IMR-90 (cell line): Measurements from ENCODE around the gene FOXM1. TPM values are rescaled to one million over a fixed set of nuclear protein-coding genes. Genes with fewer than 3 reads are reported as not detected.

Experiments used
- ATAC-seq: fragments of 200-7000 bp; cut with Tn5 transposase; 2 replicates; pipeline ENCODE4 v1.9.1; 2020; ENCODE audit warnings: low read depth, mild to moderate bottlenecking, moderate library complexity
- BruUV-seq: library from RNA; stranded (reverse); fragments of 400-500 nt; replicated peaks from 2 replicates; lab custom pipeline; 2021; lab: Mats Ljungman, UMichigan
- CTCF ChIA-PET: fragments of 300-600 bp; formaldehyde crosslinking; extraction: SDS; loops from one replicate; lab custom pipeline; 2021; ENCODE audit warnings: antibody characterized with exemption; lab: Yijun Ruan, JAX
- POLR2A ChIA-PET: fragments of 300-600 bp; sonication (Branson Sonifier 250); formaldehyde crosslinking; loops from one replicate; lab custom pipeline; 2022; ENCODE audit warnings: antibody characterized with exemption; ENCODE audit not compliant: unreplicated experiment; lab: Charles Lee
- DNase-seq: peaks from one replicate; pipeline ENCODE4 v3.0.0; 2013
- H2AFZ ChIP-seq: replicated peaks from 2 replicates; pipeline ENCODE3; 2013; ENCODE audit warnings: low read length, mild to moderate bottlenecking; ENCODE audit not compliant: poor library complexity
- H2AK5ac ChIP-seq: 2 replicates; pipeline ENCODE4 v1.6.1; 2013; ENCODE audit warnings: low read depth, low read length, inconsistent platforms
- H2AK9ac ChIP-seq: replicated peaks from 2 replicates; pipeline ENCODE3; 2013; ENCODE audit warnings: mild to moderate bottlenecking, low read depth, low read length, moderate library complexity; ENCODE audit not compliant: poor library complexity
- H2BK120ac ChIP-seq: 2 replicates; pipeline ENCODE4 v1.6.1; 2013; ENCODE audit warnings: low read depth, low read length, inconsistent platforms
- H2BK15ac ChIP-seq: 3 replicates; pipeline ENCODE4 v1.6.1; 2013; ENCODE audit warnings: low read depth, low read length, inconsistent platforms
- H2BK20ac ChIP-seq: 2 replicates; pipeline ENCODE4 v1.6.1; 2013; ENCODE audit warnings: low read depth, mild to moderate bottlenecking, inconsistent platforms, low read length, moderate library complexity
- H2BK5ac ChIP-seq: 2 replicates; pipeline ENCODE4 v1.6.1; 2013; ENCODE audit warnings: mild to moderate bottlenecking, low read depth, low read length, inconsistent platforms; ENCODE audit not compliant: poor library complexity, severe bottlenecking
- H3K14ac ChIP-seq: replicated peaks from 2 replicates; pipeline ENCODE4 v1.6.1; 2013; ENCODE audit warnings: low read depth, low read length, inconsistent platforms
- H3K18ac ChIP-seq: 2 replicates; pipeline ENCODE4 v1.6.1; 2013; ENCODE audit warnings: low read depth, low read length, control low read depth
- H3K23ac ChIP-seq: 2 replicates; pipeline ENCODE4 v1.6.1; 2013; ENCODE audit warnings: low read depth, low read length, inconsistent platforms
- H3K27ac ChIP-seq: 2 replicates; pipeline ENCODE4 v1.5.1; 2013; ENCODE audit warnings: mild to moderate bottlenecking, control low read depth, low read length; ENCODE audit not compliant: insufficient read depth
- H3K27me3 ChIP-seq: 2 replicates; pipeline ENCODE4 v1.6.1; 2013; ENCODE audit warnings: low read length; ENCODE audit not compliant: control insufficient read depth, insufficient read depth
- H3K36me3 ChIP-seq: 2 replicates; pipeline ENCODE4 v1.6.1; 2013; ENCODE audit warnings: low read length, mixed read lengths; ENCODE audit not compliant: control insufficient read depth, insufficient read depth
- H3K4ac ChIP-seq: 2 replicates; pipeline ENCODE4 v1.6.1; 2013; ENCODE audit warnings: low read depth, low read length, inconsistent platforms
- H3K4me1 ChIP-seq: 2 replicates; pipeline ENCODE4 v1.6.1; 2013; ENCODE audit warnings: low read length, mixed read lengths; ENCODE audit not compliant: control insufficient read depth, insufficient read depth
- H3K4me2 ChIP-seq: 2 replicates; pipeline ENCODE4 v1.6.1; 2013; ENCODE audit warnings: low read depth, mild to moderate bottlenecking, control low read depth, low read length, moderate library complexity
- H3K4me3 ChIP-seq: 2 replicates; pipeline ENCODE4 v1.5.1; 2013; ENCODE audit warnings: low read depth, mild to moderate bottlenecking, control low read depth, low read length, moderate library complexity; ENCODE audit not compliant: insufficient read depth
- H3K56ac ChIP-seq: 2 replicates; pipeline ENCODE4 v1.6.1; 2013; ENCODE audit warnings: low read length, inconsistent platforms; ENCODE audit not compliant: insufficient read depth; ENCODE audit errors: extremely low read depth
- H3K79me1 ChIP-seq, 2 experiments: 2 replicates each; pipeline ENCODE4 v1.6.1; 2013; ENCODE audit warnings: low read length in 2 of 2, inconsistent platforms in 1 of 2, low read depth in 1 of 2
- H3K9ac ChIP-seq: 2 replicates; pipeline ENCODE4 v1.6.1; 2013; ENCODE audit warnings: low read depth, low read length, control low read depth
- H3K9me1 ChIP-seq: 2 replicates; pipeline ENCODE4 v1.6.1; 2013; ENCODE audit warnings: low read length, inconsistent platforms; ENCODE audit not compliant: insufficient read depth
- H3K9me3 ChIP-seq: 2 replicates; pipeline ENCODE4 v1.6.1; 2013; ENCODE audit warnings: low read length; ENCODE audit not compliant: control insufficient read depth, insufficient read depth
- H4K20me1 ChIP-seq: 2 replicates; pipeline ENCODE4 v1.6.1; 2013; ENCODE audit warnings: low read length, inconsistent platforms; ENCODE audit not compliant: insufficient read depth
- H4K5ac ChIP-seq: 2 replicates; pipeline ENCODE4 v1.6.1; 2013; ENCODE audit warnings: mild to moderate bottlenecking, low read depth, low read length, control low read depth
- H4K8ac ChIP-seq, 2 experiments: 2 replicates each; pipeline ENCODE4 v1.6.1; 2013; ENCODE audit warnings: low read depth in 2 of 2, low read length in 2 of 2, control low read depth in 1 of 2, inconsistent platforms in 1 of 2
- H4K91ac ChIP-seq: 2 replicates; pipeline ENCODE4 v1.6.1; 2013; ENCODE audit warnings: low read depth, low read length, inconsistent platforms; ENCODE audit not compliant: insufficient read depth
- CEBPB ChIP-seq: IDR thresholded peaks from 2 replicates; pipeline ENCODE4 v1.6.1; 2012; ENCODE audit warnings: low read depth, low read length, improper control_type of control experiment
- CHD1 ChIP-seq: IDR thresholded peaks from 2 replicates; pipeline ENCODE4 v1.6.1; 2012; ENCODE audit warnings: low read depth, low read length, improper control_type of control experiment
- FOS ChIP-seq: fragments of 150-350 bp; IDR thresholded peaks from 2 replicates; pipeline ENCODE4 v1.6.1; 2016; ENCODE audit warnings: low read depth, low read length
- MAZ ChIP-seq: IDR thresholded peaks from 2 replicates; pipeline ENCODE4 v1.6.1; 2012; ENCODE audit warnings: low read depth, mild to moderate bottlenecking, low read length, improper control_type of control experiment, moderate library complexity, borderline replicate concordance
- MXI1 ChIP-seq: IDR thresholded peaks from 2 replicates; pipeline ENCODE4 v1.6.1; 2012; ENCODE audit warnings: low read depth, mild to moderate bottlenecking, low read length, moderate library complexity, borderline replicate concordance
- NFE2L2 ChIP-seq: fragments of 150-350 bp; IDR thresholded peaks from 2 replicates; pipeline ENCODE4 v1.6.1; 2016; ENCODE audit warnings: low read depth, mild to moderate bottlenecking, low read length
- POLR2A ChIP-seq: IDR thresholded peaks from 2 replicates; pipeline ENCODE4 v1.6.1; 2012; ENCODE audit warnings: mild to moderate bottlenecking, low read depth, low read length
- RAD21 ChIP-seq: IDR thresholded peaks from 2 replicates; pipeline ENCODE4 v1.6.1; 2012; ENCODE audit warnings: low read length, improper control_type of control experiment
- RCOR1 ChIP-seq: IDR thresholded peaks from 2 replicates; pipeline ENCODE4 v1.6.1; 2012; ENCODE audit warnings: mild to moderate bottlenecking, low read length, improper control_type of control experiment; ENCODE audit not compliant: insufficient replicate concordance
- RFX5 ChIP-seq: IDR thresholded peaks from 2 replicates; pipeline ENCODE4 v1.8.0; 2012; ENCODE audit warnings: low read depth, mild to moderate bottlenecking, low read length, moderate library complexity
- SMC3 ChIP-seq: fragments of 150-350 bp; IDR thresholded peaks from 2 replicates; pipeline ENCODE4 v1.6.1; 2016; ENCODE audit warnings: low read depth, mild to moderate bottlenecking, antibody characterized with exemption, low read length, moderate library complexity
- WGBS, 2 experiments: methylation state at CpG; one replicate each; pipeline versions ENCODE4 v1.1.5 to v1.1.7; 2013; ENCODE audit warnings: missing lambda C conversion rate in 2 of 2; ENCODE audit not compliant: insufficient read length in 1 of 2; ENCODE audit errors: extremely low coverage in 2 of 2; 5-methylcytosine and 5-hydroxymethylcytosine counted together
- dilution Hi-C: fragments of 300-500 bp; cut with HindIII; formaldehyde crosslinking; loops from one replicate; pipeline ENCODE4 v1.14.3; 2018; ENCODE audit warnings: low sequenced_read_pairs; ENCODE audit not compliant: unreplicated experiment
- in situ Hi-C: fragments of 300-500 bp; cut with MboI; formaldehyde crosslinking; loops from 3 replicates; pipeline ENCODE4 v1.14.3; 2019; ENCODE audit warnings: low sequenced_read_pairs, inconsistent platforms, mixed read lengths
- intact Hi-C: fragments of 100-400 bp; cut with micrococcal nuclease; formaldehyde crosslinking; loops from 2 replicates; pipeline ENCODE4 v1.10.0; 2022
- polyA plus RNA-seq, 3 experiments: library from polyadenylated mRNA; depleted of rRNA; stranded (reverse); fragments of >200 nt; gene quantifications; 2 replicates each; pipeline ENCODE4 v1.2.3, GENCODE V29; 2012; ENCODE audit warnings: low replicate concordance in 1 of 3
- total RNA-seq: library from RNA; depleted of rRNA; stranded (reverse); fragments of >200 nt; gene quantifications from 2 replicates; pipeline ENCODE4 v1.2.3, GENCODE V29; 2012
- TF ChIP-seq, protein P1 (sequence below): fragments of 150-350 bp; IDR thresholded peaks from 2 replicates; pipeline ENCODE4 v1.6.1; 2017; ENCODE audit warnings: mild to moderate bottlenecking, antibody characterized with exemption, low read length, low read depth
- TF ChIP-seq, protein P2 (sequence below): conservative IDR thresholded peaks from 2 replicates; pipeline ENCODE4 v1.5.1; 2012; ENCODE audit warnings: mild to moderate bottlenecking, low read depth, low read length, improper control_type of control experiment

FOXM1 gene
- total and polyA plus RNA-seq, 2 of the 4 experiments (the other 2 are of a cell fraction) = 14.9 to 29.3 TPM

DNA sequence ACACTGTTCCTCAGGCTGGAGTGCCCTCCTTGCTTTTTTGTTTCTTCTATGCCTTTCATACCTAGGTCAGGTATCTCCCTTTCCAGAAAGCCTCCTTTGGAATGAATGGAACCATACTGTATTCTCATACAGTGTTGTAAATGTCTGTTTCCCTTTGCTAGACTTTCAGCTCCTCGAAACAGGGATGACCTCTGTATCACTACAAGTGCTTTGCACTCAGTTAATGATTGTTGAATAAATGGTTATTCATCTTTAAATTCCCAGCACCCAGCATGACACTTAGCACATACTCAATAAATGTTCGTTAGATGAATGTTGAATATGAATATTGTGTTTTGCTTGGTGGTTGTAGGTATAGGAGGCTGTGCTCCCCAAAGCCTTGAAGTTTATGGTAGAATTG is 7.8 kb upstream of the FOXM1 start:
- H2AK9ac ChIP-seq = no peak overlapping the region
- no peak overlapping the region for H2AFZ ChIP-seq
- no peak overlapping the region for H2BK5ac ChIP-seq
- no peak overlapping the region for H3K14ac ChIP-seq
- TF ChIP-seq RFX5 (no peak), MXI1 (no peak), SMC3 (no peak), POLR2A (no peak), RCOR1 (no peak), CEBPB (no peak), CHD1 (no peak), FOS (no peak), RAD21 (no peak), MAZ (no peak), NFE2L2 (no peak)
- TF ChIP-seq, protein P1, sequence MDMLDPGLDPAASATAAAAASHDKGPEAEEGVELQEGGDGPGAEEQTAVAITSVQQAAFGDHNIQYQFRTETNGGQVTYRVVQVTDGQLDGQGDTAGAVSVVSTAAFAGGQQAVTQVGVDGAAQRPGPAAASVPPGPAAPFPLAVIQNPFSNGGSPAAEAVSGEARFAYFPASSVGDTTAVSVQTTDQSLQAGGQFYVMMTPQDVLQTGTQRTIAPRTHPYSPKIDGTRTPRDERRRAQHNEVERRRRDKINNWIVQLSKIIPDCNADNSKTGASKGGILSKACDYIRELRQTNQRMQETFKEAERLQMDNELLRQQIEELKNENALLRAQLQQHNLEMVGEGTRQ = no peak
- TF ChIP-seq, protein P2, sequence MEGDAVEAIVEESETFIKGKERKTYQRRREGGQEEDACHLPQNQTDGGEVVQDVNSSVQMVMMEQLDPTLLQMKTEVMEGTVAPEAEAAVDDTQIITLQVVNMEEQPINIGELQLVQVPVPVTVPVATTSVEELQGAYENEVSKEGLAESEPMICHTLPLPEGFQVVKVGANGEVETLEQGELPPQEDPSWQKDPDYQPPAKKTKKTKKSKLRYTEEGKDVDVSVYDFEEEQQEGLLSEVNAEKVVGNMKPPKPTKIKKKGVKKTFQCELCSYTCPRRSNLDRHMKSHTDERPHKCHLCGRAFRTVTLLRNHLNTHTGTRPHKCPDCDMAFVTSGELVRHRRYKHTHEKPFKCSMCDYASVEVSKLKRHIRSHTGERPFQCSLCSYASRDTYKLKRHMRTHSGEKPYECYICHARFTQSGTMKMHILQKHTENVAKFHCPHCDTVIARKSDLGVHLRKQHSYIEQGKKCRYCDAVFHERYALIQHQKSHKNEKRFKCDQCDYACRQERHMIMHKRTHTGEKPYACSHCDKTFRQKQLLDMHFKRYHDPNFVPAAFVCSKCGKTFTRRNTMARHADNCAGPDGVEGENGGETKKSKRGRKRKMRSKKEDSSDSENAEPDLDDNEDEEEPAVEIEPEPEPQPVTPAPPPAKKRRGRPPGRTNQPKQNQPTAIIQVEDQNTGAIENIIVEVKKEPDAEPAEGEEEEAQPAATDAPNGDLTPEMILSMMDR = no peak
- BruUV-seq = no TSS peak
- no peak overlapping the region for H2BK15ac ChIP-seq
- no peak for DNase-seq
- H3K23ac ChIP-seq = no peak overlapping the region
- dilution Hi-C loops (no loop called here), in situ Hi-C loops (no loop called here), intact Hi-C loops (no loop called here)
- peaks cover 14 to 37% of the 10 kb centered on the region in 2 experiments for H3K79me1 ChIP-seq
- H3K4me2 ChIP-seq = no peak overlapping the region
- no peak overlapping the region for H3K56ac ChIP-seq
- H4K20me1 ChIP-seq = no peaks in the 10 kb centered on the region
- CTCF ChIA-PET = interaction anchor here (1.2 kb wide), 1 partner anchor 149 kb away, joined by 5 read pairs; no protein-coding TSS in a partner anchor
- no peak overlapping the region for H4K5ac ChIP-seq
- no peaks in the 10 kb centered on the region for H3K27me3 ChIP-seq
- H2BK120ac ChIP-seq = no peak overlapping the region
- no peak overlapping the region for H3K4me3 ChIP-seq
- no peaks in the 10 kb centered on the region for H3K9me3 ChIP-seq
- H3K18ac ChIP-seq = no peak overlapping the region
- no CpG with 5 or more reads among the region's 2 CpGs for WGBS, 2 experiments
- peaks cover 7% of the 10 kb centered on the region for H3K9me1 ChIP-seq
- H2AK5ac ChIP-seq = no peak overlapping the region
- ATAC-seq = no peak
- no peak overlapping the region for H3K9ac ChIP-seq
- no peak overlapping the region for H4K91ac ChIP-seq
- H3K36me3 ChIP-seq = peaks cover 7% of the 10 kb centered on the region
- no peak overlapping the region for H3K4ac ChIP-seq
- POLR2A ChIA-PET = no interaction called here
- H2BK20ac ChIP-seq = no peak overlapping the region
- no peak overlapping the region for H4K8ac ChIP-seq
- H3K4me1 ChIP-seq = no peaks in the 10 kb centered on the region
- H3K27ac ChIP-seq = no peak overlapping the region
